Esophagus (tissue), 2 donors: ENCODE data around the gene TMPRSS15. TPM values are rescaled to one million over a fixed set of nuclear protein-coding genes. Genes with fewer than 3 reads are reported as not detected.
"Not testable (repeated sequence)": the region's sequence is repeated elsewhere in the genome, so short reads cannot be mapped to it uniquely, and the experiment has no call there.

Source experiments
- H3K27ac ChIP-seq, 2 donors: one replicate each; pipeline ENCODE4 v1.5.1; 2013; ENCODE audit warnings: low read depth in 2 of 2, mild to moderate bottlenecking in 2 of 2, inconsistent platforms in 1 of 2, low read length in 1 of 2, moderate library complexity in 1 of 2
- H3K27me3 ChIP-seq, 2 donors: one replicate each; pipeline ENCODE4 v1.6.1; 2013; ENCODE audit warnings: low read length in 2 of 2, control low read depth in 1 of 2, mild to moderate bottlenecking in 1 of 2; ENCODE audit not compliant: insufficient read depth in 2 of 2, control insufficient read depth in 1 of 2
- H3K36me3 ChIP-seq, 2 donors: one replicate each; pipeline ENCODE4 v1.6.1; 2013; ENCODE audit warnings: low read length in 1 of 2; ENCODE audit not compliant: control insufficient read depth in 2 of 2, insufficient read depth in 2 of 2
- H3K4me1 ChIP-seq, 2 donors: one replicate each; pipeline ENCODE4 v1.6.1; 2013; ENCODE audit warnings: low read length in 1 of 2; ENCODE audit not compliant: control insufficient read depth in 2 of 2, insufficient read depth in 2 of 2
- H3K4me3 ChIP-seq, 2 donors: one replicate each; pipeline ENCODE4 v1.5.1; 2013; ENCODE audit warnings: low read length in 2 of 2, mild to moderate bottlenecking in 2 of 2, low read depth in 1 of 2, moderate library complexity in 1 of 2
- H3K9me3 ChIP-seq, 2 donors: one replicate each; pipeline ENCODE4 v1.6.1; 2013; ENCODE audit warnings: mild to moderate bottlenecking in 2 of 2, low read depth in 1 of 2, low read length in 1 of 2, moderate library complexity in 1 of 2; ENCODE audit not compliant: control insufficient read depth in 2 of 2, insufficient read depth in 1 of 2
- WGBS, 2 donors: extraction: QIAGEN DNeasy Blood & Tissue Kit; methylation state at CpG; one replicate each; pipeline ENCODE4 v1.1.7; 2013; 5-methylcytosine and 5-hydroxymethylcytosine counted together
- polyA plus RNA-seq, 2 donors: library from polyadenylated mRNA; stranded (reverse); fragments of 200-250 nt; gene quantifications; one replicate each; pipeline ENCODE4 v1.2.3, GENCODE V29; 2013
- donor health status: healthy with polysubstance abuse.
- donor health status: Bipolar disorder and iron deficiency.

Gene TMPRSS15
- polyA plus RNA-seq, 2 donors = not detected

DNA sequence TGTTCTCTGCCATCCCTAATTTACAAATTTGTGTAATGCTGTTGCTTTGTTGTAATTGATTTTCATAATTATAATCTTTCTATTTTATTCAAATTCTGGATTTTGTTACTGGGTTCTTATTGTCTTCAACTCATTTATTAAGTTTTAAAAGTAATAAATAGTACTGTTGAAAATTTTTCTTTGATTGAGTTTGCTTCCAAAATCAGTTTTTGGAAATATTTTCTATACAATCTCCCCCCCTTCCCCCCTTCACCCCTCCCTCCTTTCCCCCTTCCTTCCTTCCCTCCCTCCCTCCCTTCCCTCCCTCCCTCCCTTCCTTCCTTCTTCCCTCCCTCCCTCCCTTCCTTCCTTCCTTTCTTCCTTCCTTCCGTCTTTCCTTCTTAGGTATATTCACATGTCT lies 6.0 kb upstream of the TMPRSS15 start:
- H3K36me3 ChIP-seq = no peaks in the 10 kb centered on the region
- no peaks in the 10 kb centered on the region for H3K9me3 ChIP-seq
- no peak overlapping the region for H3K4me3 ChIP-seq
- 94 to 100% methylated on average over 1 of the region's 1 CpG for WGBS, 2 donors
- no peaks in the 10 kb centered on the region for H3K4me1 ChIP-seq
- H3K27ac ChIP-seq = no peak overlapping the region
- no peaks in the 10 kb centered on the region for H3K27me3 ChIP-seq

DNA sequence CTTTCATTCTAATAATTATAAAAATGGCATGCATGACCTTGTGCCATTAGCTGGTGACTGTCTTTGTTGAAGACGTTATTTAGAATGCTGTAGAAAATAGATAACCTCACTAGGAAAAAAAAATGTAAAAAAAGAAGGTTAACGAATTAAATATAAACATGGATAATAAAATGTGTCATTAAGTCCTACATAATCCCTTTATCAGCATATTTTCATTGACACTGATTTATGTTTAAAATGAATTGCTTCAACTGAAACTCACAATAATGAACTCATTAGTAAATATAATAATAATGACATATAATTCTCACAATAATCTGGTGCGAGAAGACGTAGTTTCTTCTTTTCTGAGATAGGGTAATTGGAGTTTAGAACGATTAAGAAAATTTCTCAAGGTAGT lies 4.7 kb downstream of the TMPRSS15 start:
- H3K36me3 ChIP-seq = no peaks in the 10 kb centered on the region
- no peaks in the 10 kb centered on the region for H3K9me3 ChIP-seq
- H3K27ac ChIP-seq = no peak overlapping the region
- H3K4me3 ChIP-seq = no peak overlapping the region
- no peaks in the 10 kb centered on the region for H3K4me1 ChIP-seq
- WGBS, 2 donors = 73 to 82% methylated on average over 5 of the region's 5 CpGs
- H3K27me3 ChIP-seq = no peaks in the 10 kb centered on the region

DNA sequence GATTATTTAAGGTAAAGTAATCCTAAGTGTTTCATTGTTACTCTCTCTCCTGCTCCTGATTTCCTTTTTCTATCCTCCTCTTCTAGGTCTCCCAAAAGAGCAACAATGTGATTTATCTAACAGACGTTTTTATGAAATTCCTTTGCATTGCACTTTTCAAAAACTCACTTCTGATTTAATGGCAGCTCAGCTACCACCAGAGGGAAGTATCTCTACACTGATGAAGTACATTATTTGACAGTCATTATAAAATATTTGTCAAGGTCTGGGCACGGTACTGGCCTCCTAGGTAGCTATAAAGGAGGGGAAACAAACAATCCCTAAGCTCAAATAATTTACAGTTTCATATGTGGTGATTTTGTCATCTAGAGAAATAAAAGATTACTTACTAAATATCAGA lies 15.6 kb downstream of the TMPRSS15 start:
- Histone ChIP-seq H3K9me3 (no peaks in the 10 kb centered on the region), H3K4me1 (no peaks in the 10 kb centered on the region), H3K36me3 (no peaks in the 10 kb centered on the region), H3K27ac (no peak overlapping the region), H3K4me3 (no peak overlapping the region), H3K27me3 (no peaks in the 10 kb centered on the region)
- 18 to 19% methylated on average over 2 of the region's 2 CpGs for WGBS, 2 donors

DNA sequence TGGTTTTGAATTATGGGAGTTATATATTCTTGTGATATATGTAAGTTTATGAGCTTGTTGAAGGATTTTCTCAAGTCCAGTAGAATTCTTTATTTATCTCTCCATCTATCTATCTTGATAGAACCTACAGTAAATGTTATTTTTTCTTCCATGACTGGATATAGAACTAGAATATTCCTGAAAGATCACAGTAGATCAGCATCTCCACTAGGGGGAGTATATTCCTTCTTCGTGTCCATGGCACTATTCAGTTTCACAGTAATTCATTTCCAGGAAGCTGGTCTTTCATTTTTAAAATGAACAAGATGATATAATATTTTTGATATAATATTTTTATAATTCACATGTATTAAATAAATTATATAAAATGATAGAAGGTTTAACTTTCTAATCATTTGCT lies 18.8 kb downstream of the TMPRSS15 start:
- H3K4me3 ChIP-seq = no peak overlapping the region
- WGBS, 2 donors = 13% methylated on average over 1 of the region's 1 CpG

DNA sequence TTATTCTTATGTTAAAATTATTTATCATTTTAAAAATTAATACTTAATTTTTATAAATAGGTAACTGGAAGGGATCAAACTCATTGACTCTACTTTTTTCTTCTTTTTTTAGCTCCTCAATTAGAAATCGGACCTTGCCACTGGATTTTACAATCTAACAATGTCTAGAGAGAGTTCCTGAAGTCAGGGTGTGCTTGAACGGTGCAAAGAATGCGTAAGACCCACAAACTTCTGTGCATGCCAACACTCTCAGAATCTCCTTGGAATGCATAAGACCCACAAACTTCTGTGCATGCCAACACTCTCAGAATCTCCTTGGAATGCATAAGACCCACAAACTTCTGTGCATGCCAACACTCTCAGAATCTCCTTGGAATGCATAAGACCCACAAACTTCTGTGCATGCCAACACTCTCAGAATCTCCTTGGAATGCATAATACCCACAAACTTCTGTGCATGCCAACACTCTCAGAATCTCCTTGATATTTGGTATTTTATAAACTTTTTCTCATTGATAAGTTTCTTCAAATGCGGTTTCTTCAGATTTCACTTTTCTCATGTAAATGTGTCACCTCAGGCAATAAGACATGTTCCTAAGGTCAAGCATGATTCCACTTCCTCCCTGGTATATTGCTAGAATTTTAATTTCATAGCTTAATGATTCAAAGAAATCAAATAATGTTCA lies 20.5 kb downstream of the TMPRSS15 start:
- not testable (repeated sequence) for H3K36me3 ChIP-seq, H3K4me1 ChIP-seq, H3K27ac ChIP-seq, H3K9me3 ChIP-seq, H3K27me3 ChIP-seq, H3K4me3 ChIP-seq
- WGBS, 2 donors = 74 to 84% methylated on average over 4 of the region's 4 CpGs

More for the DNA sequence above, 18.8 kb downstream of the TMPRSS15 start:
- no peaks in the 10 kb centered on the region for H3K4me1 ChIP-seq
- no peaks in the 10 kb centered on the region for H3K36me3 ChIP-seq
- no peaks in the 10 kb centered on the region for H3K9me3 ChIP-seq
- no peaks in the 10 kb centered on the region for H3K27me3 ChIP-seq
- no peak overlapping the region for H3K27ac ChIP-seq

DNA sequence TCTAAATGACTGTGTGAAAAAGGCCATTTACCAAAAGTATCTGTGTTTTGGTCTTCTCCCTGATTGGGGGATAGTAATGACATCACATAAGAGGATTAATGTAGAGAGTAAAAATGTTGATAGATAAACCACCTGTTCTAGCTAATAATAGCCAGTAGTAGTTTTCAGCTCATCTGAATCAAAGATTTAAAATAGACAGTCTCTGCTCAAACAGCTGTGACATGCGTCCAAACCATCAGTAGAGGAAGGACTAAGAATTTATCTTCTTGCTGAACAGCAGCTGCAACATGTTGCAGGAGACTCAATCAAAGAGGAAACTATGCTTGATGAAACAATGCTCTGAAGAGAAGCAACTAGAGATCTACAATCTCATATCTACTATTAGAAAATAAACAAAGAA lies 21.4 kb downstream of the TMPRSS15 start:
- 0% methylated on average over 1 of the region's 1 CpG for WGBS, 2 donors

DNA sequence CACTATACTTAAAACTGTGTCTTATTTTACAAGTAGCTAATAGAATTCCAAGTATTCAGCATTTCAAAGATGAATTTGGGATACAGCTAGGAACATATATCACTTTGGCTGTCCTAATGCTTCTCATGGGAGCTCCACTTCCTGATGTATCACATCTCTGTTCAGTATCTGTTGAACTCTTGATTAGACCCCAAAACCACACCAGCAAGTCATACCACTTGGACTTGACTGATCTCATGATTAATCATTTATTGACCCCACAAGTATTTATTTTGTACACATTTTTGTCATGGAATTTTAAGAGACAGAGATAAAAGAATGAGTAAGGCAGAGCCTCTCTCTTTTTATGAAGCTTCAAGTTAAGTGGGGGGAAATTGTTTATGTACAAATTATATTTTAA lies 30.0 kb downstream of the TMPRSS15 start:
- Histone ChIP-seq H3K27ac (no peak overlapping the region), H3K27me3 (no peaks in the 10 kb centered on the region), H3K4me3 (no peak overlapping the region), H3K9me3 (no peaks in the 10 kb centered on the region), H3K36me3 (no peaks in the 10 kb centered on the region), H3K4me1 (no peaks in the 10 kb centered on the region)

More for the DNA sequence above, 21.4 kb downstream of the TMPRSS15 start:
- H3K9me3 ChIP-seq = no peaks in the 10 kb centered on the region
- no peak overlapping the region for H3K4me3 ChIP-seq
- no peak overlapping the region for H3K27ac ChIP-seq
- H3K27me3 ChIP-seq = no peaks in the 10 kb centered on the region
- no peaks in the 10 kb centered on the region for H3K36me3 ChIP-seq
- no peaks in the 10 kb centered on the region for H3K4me1 ChIP-seq

DNA sequence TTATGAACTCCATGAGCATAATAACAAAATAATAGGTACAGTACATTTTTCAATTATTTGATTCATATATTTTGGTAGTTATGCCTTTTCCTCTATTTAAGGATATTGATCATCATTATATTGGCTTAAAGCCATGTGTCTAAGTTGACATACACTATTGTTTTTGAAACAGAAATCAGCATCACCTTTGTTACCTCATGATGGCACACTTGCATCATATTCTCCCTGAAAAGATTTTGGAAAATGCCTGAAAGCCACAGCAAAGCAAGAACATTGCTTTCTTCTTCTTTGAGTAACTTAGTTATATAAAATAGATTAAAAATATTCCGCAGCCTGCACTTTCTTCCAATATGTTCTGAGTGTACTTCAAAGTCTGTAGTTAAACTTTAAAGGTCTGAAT lies 33.3 kb downstream of the TMPRSS15 start:
- Histone ChIP-seq H3K27ac (no peak overlapping the region), H3K27me3 (no peaks in the 10 kb centered on the region), H3K9me3 (no peaks in the 10 kb centered on the region), H3K4me3 (no peak overlapping the region), H3K36me3 (no peaks in the 10 kb centered on the region), H3K4me1 (no peaks in the 10 kb centered on the region)
- WGBS, 2 donors = 84 to 85% methylated on average over 1 of the region's 1 CpG

DNA sequence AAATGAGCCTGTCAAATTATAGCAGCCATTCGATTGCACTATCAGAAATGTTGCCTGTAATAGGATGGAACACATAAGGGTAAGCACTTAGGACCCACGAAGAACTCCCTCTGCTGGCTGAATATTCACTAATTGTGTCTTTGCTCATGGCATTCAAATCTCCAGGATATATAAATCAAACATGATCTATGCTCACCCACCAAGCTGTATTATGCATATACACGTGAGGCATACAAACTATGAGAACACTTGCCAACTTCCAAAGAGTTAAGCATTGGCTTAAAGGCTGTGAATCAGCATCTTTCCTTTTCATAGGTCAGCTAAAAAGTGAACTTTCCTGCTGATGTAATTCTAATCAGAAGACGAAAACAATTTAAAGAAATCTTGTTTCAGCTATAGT lies 34.5 kb downstream of the TMPRSS15 start:
- Histone ChIP-seq H3K36me3 (no peaks in the 10 kb centered on the region), H3K27ac (no peak overlapping the region)
- 25 to 27% methylated on average over 4 of the region's 4 CpGs for WGBS, 2 donors

DNA sequence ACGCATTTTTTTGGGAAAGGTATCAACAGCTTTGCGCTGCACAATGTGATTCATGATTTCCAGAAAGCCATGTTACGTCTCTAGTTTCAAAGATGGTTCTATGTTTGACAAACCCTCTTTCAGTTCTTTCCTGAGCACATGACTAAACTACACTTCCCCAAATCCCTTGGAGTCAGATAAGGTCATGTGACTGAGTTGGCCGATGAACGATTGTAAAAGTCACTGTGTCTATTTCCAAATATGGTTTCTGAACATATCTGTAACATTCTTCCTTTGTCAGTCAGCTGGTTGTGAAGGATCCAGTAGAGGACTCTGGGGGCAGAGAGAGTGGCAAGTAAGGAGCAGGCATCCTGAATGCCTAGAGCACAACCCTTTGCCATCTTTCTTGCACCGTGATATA lies 35.4 kb downstream of the TMPRSS15 start:
- Histone ChIP-seq H3K9me3 (no peaks in the 10 kb centered on the region), H3K27ac (no peak overlapping the region), H3K4me3 (no peak overlapping the region), H3K27me3 (no peaks in the 10 kb centered on the region), H3K36me3 (no peaks in the 10 kb centered on the region), H3K4me1 (no peaks in the 10 kb centered on the region)
- WGBS, 2 donors = 72 to 74% methylated on average over 6 of the region's 6 CpGs

More for the DNA sequence above, 34.5 kb downstream of the TMPRSS15 start:
- Histone ChIP-seq H3K9me3 (no peaks in the 10 kb centered on the region), H3K4me3 (no peak overlapping the region), H3K4me1 (no peaks in the 10 kb centered on the region), H3K27me3 (no peaks in the 10 kb centered on the region)
